SK-N-MC (cell line): Measurements from ENCODE around the gene FHOD3.

Experiments
- EZH2 ChIP-seq: fragments of 200-600 bp; sonication (generic); IDR thresholded peaks from one replicate; pipeline ENCODE4 v1.6.1; 2017; ENCODE audit warnings: antibody characterized with exemption
- FOXP2 ChIP-seq: optimal IDR thresholded peaks from 2 replicates; pipeline ENCODE3; 2011; ENCODE audit warnings: mild to moderate bottlenecking, moderate library complexity; ENCODE audit not compliant: insufficient read depth; ENCODE audit errors: extremely low read length, control extremely low read depth
- POLR2AphosphoS5 ChIP-seq: IDR thresholded peaks from 2 replicates; pipeline ENCODE4 v1.6.1; 2012; ENCODE audit warnings: mild to moderate bottlenecking, low read depth, low read length, borderline replicate concordance

GRCh38 chr18:36490897-36491296 lies 193.4 kb downstream of the FHOD3 start:
- no peak for TF ChIP-seq POLR2AphosphoS5
- no peak for TF ChIP-seq EZH2
- no peak for TF ChIP-seq FOXP2
